Hematopoietic multipotent progenitor cell treated with erythropoietin and hydrocortisone succinate and interleukin-3 and kit ligand, for 15 days (in vitro differentiated cells): ENCODE data around the gene RFTN1.
A peak's percentile ranks its signal among the peaks of the same experiment; 100 is the strongest.

Experiments used
- DNase-seq: peaks from one replicate; pipeline ENCODE4 v3.0.0-alpha.2; 2015; ENCODE audit warnings: low spot score

Gene RFTN1

GRCh38 chr3:16464511-16465148 lies 48.9 kb downstream of the RFTN1 start:
- no peak for DNase-seq

DNA sequence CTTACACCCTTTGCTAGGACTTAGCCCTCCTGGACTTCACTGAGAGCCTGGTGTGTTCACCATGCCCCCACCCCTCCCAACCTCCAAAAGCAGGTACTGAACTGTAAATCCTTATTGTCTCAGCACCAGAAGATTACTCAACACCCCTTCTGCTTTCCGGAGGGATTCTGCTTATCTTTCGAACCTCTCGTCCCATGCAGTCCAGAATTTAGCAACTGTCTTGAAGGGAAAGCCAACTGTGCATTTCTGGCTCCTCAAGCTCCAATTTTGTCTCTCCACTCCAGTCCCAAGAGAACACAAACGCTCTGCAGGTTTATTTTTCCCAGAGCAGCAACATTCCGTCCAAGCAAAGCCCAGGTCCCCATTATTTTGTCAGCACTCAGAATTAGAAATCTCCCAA lies 49.6 kb downstream of the RFTN1 start:
- DNase-seq: no peak

- DNase-seq: no peak
Observed at GRCh38 chr3:16463119-16463518, 50.4 kb downstream of the RFTN1 start.

DNA sequence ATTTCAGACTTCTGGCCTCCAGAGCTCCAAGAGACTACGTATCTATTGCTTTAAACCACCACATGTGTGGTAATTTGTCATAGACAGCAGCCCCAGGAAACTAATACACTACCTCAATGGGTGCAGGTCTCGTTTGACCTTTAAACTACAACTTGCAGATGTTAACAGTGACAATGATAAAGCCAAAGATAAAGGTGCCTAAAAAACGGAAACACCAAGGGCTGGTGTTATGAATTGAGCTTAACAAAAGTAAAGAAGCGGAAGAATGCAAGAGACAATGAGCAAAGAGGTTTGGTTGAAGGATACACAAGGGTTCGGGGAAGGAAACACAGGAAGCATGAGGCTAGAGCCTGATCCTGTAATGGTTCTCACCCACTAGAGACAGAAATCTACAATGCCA lies 50.8 kb downstream of the RFTN1 start:
- DNase-seq: no peak

DNA sequence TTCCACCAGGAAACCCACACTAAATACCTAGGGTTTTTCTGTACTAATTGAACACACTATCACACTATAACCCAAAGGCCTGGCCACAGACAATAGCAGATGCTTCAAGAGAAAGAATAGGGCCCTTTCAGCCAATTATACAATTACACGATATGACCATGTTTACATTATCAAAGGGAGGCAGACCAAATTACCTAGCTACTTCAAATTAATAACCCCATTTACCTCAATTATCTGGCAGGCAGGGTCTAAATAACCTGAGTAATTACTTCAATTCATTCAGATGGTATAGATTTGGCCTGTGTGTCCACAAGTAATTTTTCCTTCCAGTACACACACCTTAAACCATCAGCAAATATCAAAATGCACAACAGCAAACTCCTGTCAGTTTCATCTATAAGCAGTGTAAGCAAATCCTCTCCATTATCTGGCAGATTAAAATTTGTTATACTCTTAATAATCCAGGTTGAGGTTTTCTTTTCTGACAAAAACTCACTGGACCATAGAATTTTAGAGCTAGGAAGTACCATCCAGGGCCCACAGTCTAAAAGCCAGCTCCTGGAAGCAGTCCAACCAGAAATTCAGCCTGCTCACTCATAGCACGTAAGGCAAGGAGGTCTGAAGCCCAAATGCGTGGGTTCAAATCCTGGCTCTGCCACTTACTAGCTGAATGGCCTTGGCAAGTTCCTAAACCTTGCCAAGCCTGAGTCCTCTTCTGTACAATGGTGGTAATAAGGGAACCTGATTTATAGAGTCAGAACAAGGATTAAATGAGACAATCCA lies 51.8 kb downstream of the RFTN1 start:
- DNase-seq: no peak

DNA sequence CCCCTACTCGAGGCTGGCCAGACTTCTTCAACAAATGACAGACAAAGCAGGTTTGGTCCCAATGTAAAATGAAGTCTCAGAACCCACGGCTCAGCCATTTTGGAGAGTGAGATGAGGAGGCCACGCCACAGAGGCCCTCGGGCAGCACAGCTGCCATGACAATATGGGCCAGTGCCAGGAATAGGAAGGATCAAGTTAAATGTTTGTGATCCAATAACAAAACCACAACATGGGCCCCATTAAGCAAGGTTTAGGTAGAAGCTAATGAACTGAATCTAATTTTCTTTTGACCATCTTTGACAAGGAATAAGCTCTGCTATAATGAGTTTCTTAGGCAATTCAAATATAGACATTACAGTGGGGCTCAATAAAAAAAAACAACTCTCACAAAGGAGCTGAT lies 52.6 kb downstream of the RFTN1 start:
- DNase-seq: no peak

DNA sequence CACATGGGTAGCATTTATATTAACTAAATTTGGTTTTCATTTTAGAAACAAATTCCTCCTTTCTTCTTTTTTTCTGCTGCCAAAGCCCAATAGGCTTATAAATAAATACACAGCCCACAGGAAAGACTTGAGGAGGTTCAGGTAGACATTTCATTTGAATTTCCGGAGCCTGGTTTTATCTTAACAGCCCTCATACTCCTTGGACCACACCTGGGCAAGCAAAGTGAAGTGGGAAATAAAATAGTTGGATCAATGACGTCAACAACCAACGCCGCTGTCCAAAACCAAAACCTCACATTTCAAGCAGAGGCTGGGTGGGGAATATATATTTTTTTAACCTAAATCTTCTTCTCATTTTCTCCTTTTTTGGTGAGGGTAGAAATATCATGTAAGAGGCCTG lies 53.2 kb downstream of the RFTN1 start:
- DNase-seq: no peak

DNA sequence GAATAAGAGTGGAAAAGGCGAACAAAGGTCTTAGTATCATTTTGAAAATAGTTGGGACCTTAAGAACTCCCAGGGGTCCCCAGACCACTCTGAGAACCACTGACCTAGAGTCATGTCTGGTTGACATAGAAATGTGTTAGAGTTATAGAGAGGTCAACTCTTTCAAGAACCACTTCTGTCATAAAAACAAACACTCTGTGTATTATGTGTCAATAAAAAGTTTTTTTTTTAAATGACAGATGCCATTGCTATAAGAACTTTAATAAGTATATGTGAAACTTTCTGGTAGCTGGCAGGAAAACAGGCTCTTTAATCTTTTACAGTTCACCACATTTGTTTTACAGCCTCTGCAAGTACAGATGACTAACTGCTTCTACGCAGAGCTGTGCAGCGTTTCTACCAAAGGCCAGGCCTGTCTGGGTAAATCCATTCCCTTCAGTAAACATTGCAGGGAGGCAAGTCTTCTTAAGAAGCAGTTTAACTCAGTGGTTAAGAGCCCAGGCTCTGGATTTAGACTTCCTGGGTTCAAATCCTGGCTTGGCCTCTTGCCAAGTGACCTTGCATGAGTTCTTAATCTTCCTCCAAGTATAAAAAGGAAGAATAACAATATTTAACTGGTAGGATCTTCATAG lies 56.6 kb downstream of the RFTN1 start:
- no peak for DNase-seq

GRCh38 chr3:16455966-16456365 lies 57.5 kb downstream of the RFTN1 start:
- DNase-seq: no peak

GRCh38 chr3:16455001-16455400 lies 58.5 kb downstream of the RFTN1 start:
- no peak for DNase-seq

- DNase-seq: peak; percentile 10
Observed at GRCh38 chr3:16452261-16452660, 61.2 kb downstream of the RFTN1 start.

- no peak for DNase-seq
Observed at GRCh38 chr3:16449369-16449768, 64.1 kb downstream of the RFTN1 start.

DNA sequence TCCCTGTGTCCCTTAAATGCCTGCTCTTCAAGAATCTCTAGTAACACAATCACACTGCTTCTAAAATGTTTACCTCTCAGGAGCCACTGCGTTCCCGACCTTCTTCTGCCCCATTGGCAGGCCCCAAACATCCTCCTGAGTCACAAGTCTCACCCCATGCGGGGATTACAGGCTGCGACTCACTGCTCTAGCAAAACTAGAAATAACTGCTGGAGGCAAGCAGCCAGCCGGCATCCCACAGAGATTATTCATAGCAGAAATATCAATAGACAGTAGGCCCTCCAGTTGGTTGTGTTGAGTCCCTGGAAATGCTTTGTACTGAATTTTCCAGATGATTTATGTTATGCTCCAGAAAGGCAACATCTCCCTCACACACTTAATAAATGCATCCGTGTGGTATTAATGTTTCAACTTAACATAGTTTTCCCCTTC lies 64.8 kb downstream of the RFTN1 start:
- DNase-seq: no peak

DNA sequence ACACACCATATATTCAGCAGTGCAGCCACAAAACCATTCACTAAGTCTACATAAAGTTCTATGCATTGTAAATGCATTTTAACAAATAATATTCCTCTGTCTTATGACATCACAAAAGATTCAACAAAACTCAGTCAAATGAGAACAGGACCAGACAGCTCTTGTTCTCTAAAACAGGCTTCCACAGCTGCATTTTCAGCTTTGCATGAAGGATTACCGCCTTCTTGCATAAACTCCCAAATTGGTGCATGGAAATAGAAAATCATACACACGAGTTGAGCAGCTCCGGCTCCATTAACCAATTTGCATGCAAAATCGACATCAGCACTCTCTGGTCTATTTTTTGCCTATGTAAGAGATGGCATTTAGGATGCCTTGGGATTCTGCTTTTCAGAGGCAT lies 66.4 kb downstream of the RFTN1 start:
- DNase-seq: no peak

DNA sequence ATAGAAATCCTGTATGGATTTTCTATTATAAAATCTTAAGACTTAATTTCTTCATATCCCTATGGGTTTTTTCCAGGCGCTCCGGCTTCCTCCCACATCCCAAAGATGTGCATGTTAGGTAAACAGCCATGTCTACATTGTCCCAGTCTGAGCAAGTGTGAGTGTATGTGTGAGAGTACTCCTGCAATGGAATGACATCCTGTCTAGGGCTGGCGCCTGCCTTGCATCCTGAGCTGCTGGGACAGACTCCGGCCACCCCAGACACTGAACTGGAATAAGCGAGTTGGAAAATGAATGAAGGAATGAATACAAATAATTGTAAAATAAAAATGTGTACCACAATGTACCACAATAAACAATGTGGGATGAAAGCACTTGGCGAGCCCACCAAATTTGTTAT lies 69.2 kb downstream of the RFTN1 start:
- no peak for DNase-seq

GRCh38 chr3:16442730-16443129 lies 70.8 kb downstream of the RFTN1 start:
- no peak for DNase-seq

GRCh38 chr3:16441371-16441875 lies 72.1 kb downstream of the RFTN1 start:
- DNase-seq: no peak

GRCh38 chr3:16439848-16440708 lies 73.4 kb downstream of the RFTN1 start:
- no peak for DNase-seq

GRCh38 chr3:16439163-16439847 lies 74.2 kb downstream of the RFTN1 start:
- DNase-seq: no peak

GRCh38 chr3:16437640-16438039 lies 75.9 kb downstream of the RFTN1 start:
- no peak for DNase-seq

DNA sequence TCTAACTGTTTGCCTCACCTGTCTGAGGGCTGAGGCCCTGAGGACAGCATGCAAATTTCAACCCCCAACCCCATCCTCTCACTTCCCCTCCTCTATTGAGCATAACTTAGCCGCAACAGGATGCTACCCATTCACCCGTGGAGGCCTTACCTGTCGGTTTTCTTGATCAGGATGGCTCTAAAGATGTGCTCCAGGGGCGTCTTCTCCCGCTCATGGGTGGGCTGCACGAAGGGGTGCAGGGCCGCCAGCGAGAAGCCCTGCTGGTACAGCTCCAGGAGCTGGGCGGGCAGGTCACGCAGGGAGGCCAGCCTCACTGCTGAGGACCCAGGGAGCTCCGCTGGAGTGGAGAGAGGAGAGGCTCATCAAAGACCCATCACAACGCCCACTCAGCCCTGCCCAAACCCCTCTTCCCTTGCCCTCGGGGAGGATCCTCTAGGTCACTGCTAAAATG lies 79.8 kb downstream of the RFTN1 start:
- DNase-seq: no peak
